ENCODE results near the gene PDS5B.

The PDS5B gene

DNA sequence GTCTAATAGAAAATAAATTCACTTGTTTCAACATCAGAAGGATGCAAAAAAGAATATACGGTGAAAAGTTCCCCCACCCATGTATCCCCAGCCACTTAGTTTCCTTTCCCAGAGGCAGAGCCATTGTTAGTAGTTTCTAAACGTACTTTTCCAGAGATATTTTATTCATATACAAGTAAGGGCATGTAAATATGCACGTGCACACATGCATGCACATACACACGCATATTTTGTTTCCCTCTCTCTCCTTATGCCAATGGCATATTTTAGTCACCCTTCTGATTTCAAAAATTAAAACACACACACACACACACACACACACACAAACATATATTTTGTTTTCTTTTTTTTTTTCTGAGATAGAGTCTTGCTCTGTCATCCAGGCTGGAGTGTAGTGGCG is 147.4 kb downstream of the PDS5B start:
- DNase-seq, result no peak

GRCh38 chr13:32734511-32734910 is 148.3 kb downstream of the PDS5B start:
- DNase-seq, result no peak

DNA sequence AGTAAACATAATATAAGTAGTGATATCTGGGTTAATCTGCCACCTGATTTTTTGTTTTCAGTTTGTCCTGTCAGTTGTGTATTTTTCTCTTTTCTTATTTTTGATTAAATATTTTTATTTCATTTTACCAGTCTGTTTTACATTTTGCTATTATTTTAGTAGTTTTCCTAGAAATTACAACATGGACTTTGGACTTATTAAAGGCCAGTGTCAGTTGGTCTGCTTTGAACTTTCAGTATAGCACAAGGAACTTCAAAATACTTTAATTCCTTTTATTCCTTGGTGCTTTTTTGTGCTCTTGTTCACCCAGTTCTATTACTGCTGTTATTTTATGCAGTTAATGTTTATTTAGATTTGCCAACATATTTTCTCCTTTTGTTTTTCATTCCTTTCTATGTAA is 149.6 kb downstream of the PDS5B start:
- no peak for DNase-seq

DNA sequence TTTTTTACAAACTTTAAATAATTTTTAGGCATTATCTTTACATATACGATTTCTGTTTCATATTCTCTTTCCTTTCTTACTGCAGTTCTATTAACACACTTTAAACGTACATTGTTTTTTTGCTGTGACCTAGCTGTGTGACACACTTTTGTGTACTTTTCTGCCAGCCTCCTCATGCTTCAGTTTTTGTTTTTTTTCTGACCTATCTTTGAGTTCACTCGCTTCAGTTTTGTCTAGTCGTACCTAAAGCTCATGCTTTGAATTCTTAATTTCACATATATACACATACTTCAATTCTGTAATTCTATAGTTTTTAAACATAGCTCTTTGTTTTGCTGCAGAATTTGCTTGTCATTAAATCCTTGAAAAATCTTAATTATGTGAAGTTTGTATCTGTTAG is 150.4 kb downstream of the PDS5B start:
- no peak for DNase-seq

- DNase-seq, result no peak
These were observed 150.9 kb downstream of the PDS5B start for GRCh38 chr13:32737111-32737571.

DNA sequence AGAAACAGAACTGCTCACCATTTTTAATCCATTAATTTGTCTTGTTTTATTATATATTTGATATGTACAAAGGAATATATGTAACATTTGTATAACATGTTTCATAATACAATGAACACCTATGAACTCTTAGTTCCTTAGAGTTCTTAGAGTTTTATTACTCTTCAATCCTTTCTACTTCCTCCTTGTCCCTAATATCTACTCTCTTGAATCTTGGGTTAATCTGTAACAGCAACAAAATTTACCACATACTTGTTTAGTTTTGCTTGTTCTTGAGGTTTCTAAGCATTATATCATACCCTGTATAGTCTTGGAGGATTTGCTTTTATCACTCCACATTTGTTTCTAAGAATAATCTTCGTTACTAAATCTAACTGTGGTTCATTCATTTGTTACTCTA is 151.4 kb downstream of the PDS5B start:
- DNase-seq, result no peak

GRCh38 chr13:32745509-32745908 is 159.3 kb downstream of the PDS5B start:
- DNase-seq, result no peak

DNA sequence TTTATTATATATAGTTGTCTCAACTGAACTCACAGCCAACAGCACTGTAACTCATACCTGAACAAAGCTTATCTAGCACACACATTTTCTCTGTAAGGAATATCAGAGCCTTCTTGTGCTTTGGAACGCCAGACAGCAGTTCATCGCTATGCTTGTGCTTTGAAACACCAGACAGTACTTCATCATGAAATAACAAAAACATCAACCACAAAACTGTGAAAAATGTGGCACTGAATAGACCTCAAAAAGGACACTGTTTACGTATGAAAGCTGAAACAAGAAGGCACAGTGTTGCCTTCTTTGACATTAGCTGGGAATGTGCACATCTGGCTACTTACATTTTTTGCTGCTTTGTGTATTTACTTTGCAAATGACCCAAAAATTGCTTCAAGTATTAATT is 160.2 kb downstream of the PDS5B start:
- no peak for DNase-seq

DNA sequence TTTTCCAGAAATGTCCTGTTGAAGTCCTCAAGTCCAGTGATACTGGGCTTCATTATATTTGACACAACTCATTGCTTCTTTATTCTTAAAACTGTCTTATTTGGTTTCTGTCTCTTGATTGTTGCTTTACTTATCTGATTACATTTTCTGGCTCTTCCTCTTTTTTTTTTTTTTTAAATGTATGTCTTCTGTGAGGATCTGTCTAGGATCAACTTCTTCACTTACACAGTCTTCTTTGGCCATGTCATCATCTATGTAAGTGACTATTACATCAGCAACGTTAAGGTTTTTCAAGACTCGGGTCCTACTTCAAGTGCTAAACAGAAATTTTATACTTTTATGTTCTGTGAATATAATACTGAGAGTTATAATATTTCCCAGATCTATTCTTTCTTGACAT is 162.1 kb downstream of the PDS5B start:
- no peak for DNase-seq

DNA sequence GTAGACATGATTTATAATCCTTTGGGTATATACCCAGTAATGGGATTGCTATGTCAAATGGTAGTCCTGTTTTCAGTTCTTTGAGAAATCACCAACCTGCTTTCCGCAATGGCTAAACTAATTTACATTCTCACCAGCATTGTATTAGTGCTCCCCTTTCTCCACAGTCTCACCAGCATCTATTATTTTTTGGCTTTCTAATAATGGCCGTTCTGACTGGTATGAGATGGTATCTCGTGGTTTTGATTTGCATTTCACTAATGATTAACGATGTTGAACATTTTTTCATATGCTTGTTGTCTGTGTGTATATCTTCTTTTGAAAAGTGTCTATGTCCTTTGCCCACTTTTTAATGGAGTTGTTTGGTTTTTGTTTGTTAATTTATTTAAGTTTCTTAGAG is 165.1 kb downstream of the PDS5B start:
- no peak for DNase-seq

DNA sequence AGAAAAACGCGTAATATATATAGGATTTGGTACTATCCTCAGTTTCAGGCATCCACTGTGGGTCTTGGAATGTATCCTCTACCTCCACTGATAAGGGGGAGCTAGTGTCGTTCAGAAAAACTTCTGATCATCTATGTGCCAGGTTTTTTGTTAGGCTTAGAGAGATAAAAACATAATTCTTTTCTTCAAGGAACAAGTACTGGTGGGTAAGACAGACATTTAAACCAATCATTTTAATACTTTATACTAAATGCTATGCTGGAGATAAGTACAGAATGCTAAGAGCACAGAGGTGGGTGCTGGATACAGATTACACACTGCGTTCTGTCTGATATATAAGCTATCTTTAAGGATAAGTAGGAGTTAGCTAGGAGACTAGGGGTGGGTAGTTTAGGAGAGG is 166.1 kb downstream of the PDS5B start:
- DNase-seq, result no peak

GRCh38 chr13:32752997-32753606 is 166.8 kb downstream of the PDS5B start:
- DNase-seq, result no peak

DNA sequence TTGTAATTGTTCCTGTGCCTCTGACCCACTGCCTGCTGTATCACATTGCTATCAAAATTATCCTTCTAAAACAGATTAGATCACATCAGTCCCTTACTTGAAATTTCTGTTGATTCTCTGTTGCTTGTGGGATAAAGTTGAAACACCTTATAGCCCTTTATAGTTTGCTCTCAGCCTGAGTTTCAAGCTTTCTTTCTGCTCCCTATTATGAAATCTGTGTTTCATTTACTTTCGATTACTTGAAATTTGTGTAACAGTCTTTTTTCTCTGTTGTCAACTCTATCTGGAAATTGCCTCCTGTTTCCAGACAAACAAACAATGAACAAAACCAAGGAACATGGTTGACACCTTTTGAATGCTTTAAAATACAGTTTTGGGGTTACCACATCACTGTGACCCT is 167.9 kb downstream of the PDS5B start:
- no peak for DNase-seq

DNA sequence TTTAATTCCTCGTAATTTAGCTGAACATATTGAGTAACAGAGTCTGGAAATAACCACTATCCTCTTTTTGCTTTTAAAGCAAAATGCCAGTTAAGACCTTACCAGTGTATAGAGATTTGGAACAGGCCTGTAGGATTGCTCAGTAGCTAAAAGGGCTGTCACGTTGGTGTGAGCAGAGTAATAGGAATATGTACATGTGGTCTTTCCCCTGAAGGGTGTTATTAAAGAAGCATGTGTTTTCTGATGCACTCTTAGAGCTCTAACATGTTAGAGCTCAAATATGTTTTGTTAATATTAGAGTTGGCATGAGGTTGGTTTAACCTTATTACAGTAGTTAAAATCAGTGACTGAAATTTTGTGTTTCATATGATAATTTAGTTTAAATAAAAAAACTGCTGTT is 172.9 kb downstream of the PDS5B start:
- no peak for DNase-seq

DNA sequence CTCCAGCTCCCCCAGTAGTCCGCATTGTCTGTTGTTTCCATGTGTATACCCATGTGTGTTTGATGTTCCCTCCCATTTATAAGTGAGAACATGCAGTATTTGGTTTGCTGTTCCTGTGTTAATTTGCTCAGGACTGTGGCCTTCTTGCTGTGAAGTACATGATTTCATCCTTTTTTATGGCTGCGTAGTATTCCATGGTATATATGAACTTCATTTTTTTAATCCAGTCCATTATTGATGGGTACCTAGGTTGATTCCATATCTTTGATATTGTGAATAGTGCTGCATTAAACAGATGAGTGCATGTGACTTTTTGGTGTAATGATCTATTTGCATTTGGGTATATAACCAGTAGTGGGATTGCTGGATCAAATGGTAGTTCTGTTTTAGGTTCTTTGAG is 175.2 kb downstream of the PDS5B start:
- DNase-seq, result no peak

DNA sequence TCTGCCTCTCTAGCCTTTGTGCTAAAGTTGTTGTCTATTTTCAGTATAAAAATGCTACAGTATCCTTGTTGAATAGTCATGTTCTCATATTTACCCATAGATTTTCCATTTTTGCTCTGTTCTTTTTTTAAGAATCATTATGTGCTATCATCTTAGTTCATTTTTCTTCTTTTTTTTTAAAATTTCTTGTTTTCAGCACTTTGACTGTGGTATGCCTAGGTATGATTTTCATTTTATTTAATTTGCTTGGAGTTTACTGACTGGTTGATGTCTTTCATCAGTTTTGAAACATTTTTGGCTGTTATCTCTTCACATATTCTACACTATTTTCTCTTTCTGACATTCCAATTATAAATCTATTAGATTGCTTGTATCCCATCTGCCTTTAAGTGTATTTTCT is 192.9 kb downstream of the PDS5B start:
- DNase-seq, result no peak

- DNase-seq, result no peak
These were observed 195.7 kb downstream of the PDS5B start for GRCh38 chr13:32781906-32782305.

- DNase-seq, result no peak
These were observed 196.8 kb downstream of the PDS5B start for GRCh38 chr13:32783067-32783466.

DNA sequence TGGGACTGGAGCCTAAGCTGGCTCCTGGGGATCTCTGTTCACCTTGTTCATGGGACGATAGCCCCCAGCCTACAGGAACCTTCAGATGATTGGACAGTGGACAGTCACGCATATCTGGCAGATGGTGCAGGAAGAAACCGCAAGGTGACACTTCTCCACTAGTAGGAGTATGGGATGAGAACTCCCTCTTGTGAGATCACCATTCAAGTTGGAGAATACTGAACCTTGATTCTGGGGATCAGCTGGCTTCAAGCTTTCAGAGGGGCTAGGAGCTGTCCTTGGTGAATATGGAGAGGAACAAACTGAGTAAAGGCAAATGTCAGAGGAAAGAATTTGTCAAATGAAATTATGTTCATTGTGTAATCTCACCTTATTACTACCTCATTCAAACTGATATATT is 204.5 kb downstream of the PDS5B start:
- no peak for DNase-seq

DNA sequence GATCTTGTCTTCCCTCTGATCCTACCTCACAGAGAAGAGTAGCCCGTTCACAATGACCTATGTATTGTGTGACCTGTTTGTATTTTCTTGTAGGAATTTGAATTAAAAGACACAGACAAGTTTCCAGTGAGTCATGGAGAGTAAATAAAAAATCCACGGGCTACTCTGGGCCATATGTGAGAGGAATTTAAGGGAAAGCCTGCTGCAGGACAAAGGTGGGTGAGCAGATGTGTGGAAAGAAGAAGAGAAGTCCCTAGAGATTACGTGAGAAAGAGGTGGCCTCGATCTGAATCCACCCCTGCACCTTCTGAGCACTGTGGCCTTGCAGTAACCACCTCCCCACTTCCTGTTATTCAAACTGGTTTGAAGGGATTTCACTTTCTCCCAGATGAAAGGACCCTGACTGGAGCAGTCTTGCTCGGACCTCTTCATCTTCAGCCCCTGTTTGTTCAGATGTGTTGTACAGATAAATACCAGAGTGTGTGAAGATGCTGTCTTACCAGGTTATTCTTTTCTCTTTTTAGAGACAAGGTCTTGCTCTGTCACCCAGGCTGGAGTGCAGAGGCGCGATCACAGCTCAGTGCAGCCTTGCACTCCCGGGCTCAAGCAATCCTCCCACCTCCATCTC is 205.4 kb downstream of the PDS5B start:
- DNase-seq, result no peak

DNA sequence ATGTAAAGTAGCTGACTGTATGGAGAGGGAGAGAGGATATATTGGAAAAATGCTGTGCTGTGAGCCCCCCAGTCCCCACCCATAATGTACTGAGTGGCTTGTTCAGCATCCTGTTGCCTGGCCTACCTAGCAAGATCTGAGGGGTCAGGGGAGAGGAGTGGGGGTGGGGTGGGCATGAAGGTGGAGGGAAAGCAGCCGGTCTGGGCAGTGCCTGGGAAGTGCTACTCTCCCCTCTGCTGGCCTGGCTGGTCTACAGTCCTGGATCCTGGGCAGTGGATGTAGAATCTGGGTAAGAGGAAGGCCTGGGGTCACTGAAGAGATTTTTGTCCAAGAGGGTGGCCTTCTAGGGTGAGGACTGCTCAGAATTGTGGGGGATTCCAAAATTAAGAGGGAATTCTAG is 210.5 kb downstream of the PDS5B start:
- DNase-seq, result no peak

DNA sequence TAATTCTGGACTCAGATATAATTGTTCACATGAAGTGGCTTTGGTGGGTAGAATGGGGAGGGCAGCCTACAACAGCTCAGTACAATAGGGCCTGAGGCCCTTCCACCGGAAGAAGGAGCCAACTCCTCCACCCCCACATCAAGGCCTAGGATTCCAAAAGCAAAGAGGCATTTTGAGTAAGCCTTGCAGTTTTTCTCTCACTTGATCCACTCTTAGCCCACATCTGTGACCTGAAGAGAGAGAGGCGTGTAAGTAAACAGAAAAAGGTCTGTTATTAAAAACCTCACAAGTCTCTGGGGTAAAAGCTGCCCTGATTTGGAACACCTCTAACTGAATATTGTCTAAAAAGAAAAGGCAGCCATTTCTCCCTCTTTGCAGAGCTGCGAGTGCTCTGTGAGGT is 215.9 kb downstream of the PDS5B start:
- no peak for DNase-seq

DNA sequence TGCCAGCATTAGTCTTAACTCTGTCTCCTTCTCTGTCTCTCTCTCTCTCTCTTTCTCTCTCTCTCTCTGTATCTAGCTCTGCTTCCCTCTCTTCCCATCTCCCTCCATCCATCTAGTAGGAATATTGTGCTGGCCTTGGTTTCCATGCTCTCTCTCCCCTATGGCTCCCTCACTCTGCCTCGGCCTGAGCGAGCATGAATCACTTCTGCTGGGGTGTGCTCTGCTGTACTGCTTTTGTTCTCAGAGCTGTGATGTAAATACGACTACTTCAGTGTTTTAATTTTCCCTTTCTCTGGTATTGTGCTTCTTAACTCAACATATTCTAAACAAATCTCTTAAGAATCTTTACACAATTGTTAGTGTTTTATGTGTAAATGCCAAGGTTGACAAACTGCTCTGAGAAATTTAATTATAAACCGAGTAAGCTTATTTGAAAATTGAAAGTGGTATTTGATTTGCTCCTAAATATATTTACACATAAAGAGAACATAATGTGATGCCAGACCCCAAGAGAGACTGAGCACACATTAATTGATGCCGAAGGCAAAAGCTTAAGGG is 218.5 kb downstream of the PDS5B start:
- no peak for DNase-seq

- no peak for DNase-seq
These were observed 225.1 kb downstream of the PDS5B start for GRCh38 chr13:32811297-32811800.

All from activated CD8-positive, alpha-beta memory T cell treated with anti-CD3 and anti-CD28 coated beads, Interleukin-2, amount 50 U/mL, for 4 hours (primary cell).